ENCODE data around the gene EDC3.

The EDC3 gene

GRCh38 chr15:74612677-74613076, 83.1 kb downstream of the EDC3 start:
- no peak for DNase-seq (ENCODE audit: low read depth, low spot score)
- no peak for TF ChIP-seq CTCF (IDR thresholded peaks at IDR 0.05; ENCODE audit: low read depth, low read length)
- no peak overlapping the region for H3K4me3 ChIP-seq (ENCODE audit: low read depth, low read length)
- in situ Hi-C loops (cut with HindIII; ENCODE audit: low sequenced_read_pairs) = no loop called here

GRCh38 chr15:74611834-74612233, 84.0 kb downstream of the EDC3 start:
- in situ Hi-C loops (cut with HindIII; ENCODE audit: low sequenced_read_pairs) = no loop called here
- no peak for TF ChIP-seq CTCF (IDR thresholded peaks at IDR 0.05; ENCODE audit: low read depth, low read length)
- no peak for DNase-seq (ENCODE audit: low read depth, low spot score)
- H3K4me3 ChIP-seq (ENCODE audit: low read depth, low read length) = no peak overlapping the region

GRCh38 chr15:74611341-74611740, 84.5 kb downstream of the EDC3 start:
- DNase-seq (ENCODE audit: low read depth, low spot score) = no peak
- no peak for TF ChIP-seq CTCF (IDR thresholded peaks at IDR 0.05; ENCODE audit: low read depth, low read length)
- in situ Hi-C loops (cut with HindIII; ENCODE audit: low sequenced_read_pairs) = no loop called here
- H3K4me3 ChIP-seq (ENCODE audit: low read depth, low read length) = no peak overlapping the region

- in situ Hi-C loops (cut with HindIII; ENCODE audit: low sequenced_read_pairs) = no loop called here
- TF ChIP-seq CTCF (IDR thresholded peaks at IDR 0.05; ENCODE audit: low read depth, low read length) = no peak
- DNase-seq (ENCODE audit: low read depth, low spot score) = no peak
Measured at GRCh38 chr15:74610302-74610951, 85.4 kb downstream of the EDC3 start.

GRCh38 chr15:74609938-74610301, 85.9 kb downstream of the EDC3 start:
- H3K4me3 ChIP-seq (ENCODE audit: low read depth, low read length) = no peak overlapping the region
- TF ChIP-seq CTCF (IDR thresholded peaks at IDR 0.05; ENCODE audit: low read depth, low read length) = no peak

More at GRCh38 chr15:74610302-74610951, 85.4 kb downstream of the EDC3 start:
- H3K4me3 ChIP-seq (ENCODE audit: low read depth, low read length) = no peak overlapping the region

GRCh38 chr15:74608786-74609185, 87.0 kb downstream of the EDC3 start:
- H3K4me3 ChIP-seq (ENCODE audit: low read depth, low read length) = no peak overlapping the region
- in situ Hi-C loops (cut with HindIII; ENCODE audit: low sequenced_read_pairs) = no loop called here
- no peak for DNase-seq (ENCODE audit: low read depth, low spot score)
- TF ChIP-seq CTCF (IDR thresholded peaks at IDR 0.05; ENCODE audit: low read depth, low read length) = no peak

More at GRCh38 chr15:74609938-74610301, 85.9 kb downstream of the EDC3 start:
- in situ Hi-C loops (cut with HindIII; ENCODE audit: low sequenced_read_pairs) = no loop called here
- DNase-seq (ENCODE audit: low read depth, low spot score) = no peak
